Mesothelial cell of epicardium (in vitro differentiated cells): ENCODE data around the gene RXRA. TPM values are rescaled to one million over a fixed set of nuclear protein-coding genes. Genes with fewer than 3 reads are reported as not detected.
A peak's percentile ranks its signal among the peaks of the same experiment; 100 is the strongest.

Experiments
- DNase-seq, 2 experiments: peaks; one replicate each; pipeline ENCODE4 v3.0.0; 2021; ENCODE audit warnings: low spot score in 2 of 2; ENCODE audit not compliant: unreplicated experiment in 2 of 2
- H3K27ac Mint-ChIP-seq: 2 replicates; pipeline ENCODE4 v1.8.0; 2021; ENCODE audit warnings: mixed read lengths
- H3K27me3 Mint-ChIP-seq: 2 replicates; pipeline ENCODE4 v1.8.0; 2021; ENCODE audit warnings: low read depth, mixed read lengths
- H3K36me3 Mint-ChIP-seq: 2 replicates; pipeline ENCODE4 v1.8.0; 2021; ENCODE audit warnings: mixed read lengths
- H3K4me1 Mint-ChIP-seq: 2 replicates; pipeline ENCODE4 v1.8.0; 2021; ENCODE audit warnings: mixed read lengths
- H3K4me3 Mint-ChIP-seq: 2 replicates; pipeline ENCODE4 v1.8.0; 2021; ENCODE audit warnings: mild to moderate bottlenecking, moderate library complexity, mixed read lengths
- H3K9me3 Mint-ChIP-seq: 2 replicates; pipeline ENCODE4 v1.8.0; 2021; ENCODE audit warnings: mixed read lengths
- total RNA-seq: library from RNA; stranded (reverse); gene quantifications from 3 replicates; pipeline ENCODE4 v1.2.1, GENCODE V29; 2021
- TF ChIP-seq, protein P1 (sequence below): fragments of 200-600 bp; sonication (generic); IDR thresholded peaks from one replicate; pipeline ENCODE4 v1.5.0; 2021; ENCODE audit warnings: antibody characterized with exemption; ENCODE audit not compliant: unreplicated experiment

The RXRA gene
- total RNA-seq, 1 donor from 2014 or later: 45.0 TPM

DNA sequence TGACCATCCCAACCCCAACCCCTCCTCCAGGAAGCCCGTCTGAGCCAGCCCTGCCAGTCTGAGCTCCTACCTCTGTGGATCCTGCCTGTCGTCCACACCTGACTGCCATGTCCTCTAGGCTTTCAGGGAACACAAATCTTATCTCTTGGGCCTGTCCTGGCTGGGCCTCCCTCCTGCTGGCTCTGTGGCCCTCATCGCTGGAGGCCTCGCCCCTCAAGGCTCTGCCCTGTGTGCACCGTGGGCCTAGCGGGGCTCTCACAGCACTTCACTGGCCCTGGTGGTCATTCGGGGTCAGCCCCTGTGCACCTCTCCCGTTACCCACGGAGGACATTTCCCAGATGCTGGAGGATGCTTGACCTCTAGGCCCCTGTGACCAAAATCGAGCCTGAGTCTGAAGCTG is 133.3 kb downstream of the RXRA start:
- Mint-ChIP-seq H3K27ac (no peak overlapping the region), H3K27me3 (no peaks in the 10 kb centered on the region), H3K9me3 (no peaks in the 10 kb centered on the region), H3K4me1 (peaks cover 28% of the 10 kb centered on the region), H3K4me3 (no peak overlapping the region), H3K36me3 (no peaks in the 10 kb centered on the region)
- DNase-seq: no peak
- TF ChIP-seq, protein P1, sequence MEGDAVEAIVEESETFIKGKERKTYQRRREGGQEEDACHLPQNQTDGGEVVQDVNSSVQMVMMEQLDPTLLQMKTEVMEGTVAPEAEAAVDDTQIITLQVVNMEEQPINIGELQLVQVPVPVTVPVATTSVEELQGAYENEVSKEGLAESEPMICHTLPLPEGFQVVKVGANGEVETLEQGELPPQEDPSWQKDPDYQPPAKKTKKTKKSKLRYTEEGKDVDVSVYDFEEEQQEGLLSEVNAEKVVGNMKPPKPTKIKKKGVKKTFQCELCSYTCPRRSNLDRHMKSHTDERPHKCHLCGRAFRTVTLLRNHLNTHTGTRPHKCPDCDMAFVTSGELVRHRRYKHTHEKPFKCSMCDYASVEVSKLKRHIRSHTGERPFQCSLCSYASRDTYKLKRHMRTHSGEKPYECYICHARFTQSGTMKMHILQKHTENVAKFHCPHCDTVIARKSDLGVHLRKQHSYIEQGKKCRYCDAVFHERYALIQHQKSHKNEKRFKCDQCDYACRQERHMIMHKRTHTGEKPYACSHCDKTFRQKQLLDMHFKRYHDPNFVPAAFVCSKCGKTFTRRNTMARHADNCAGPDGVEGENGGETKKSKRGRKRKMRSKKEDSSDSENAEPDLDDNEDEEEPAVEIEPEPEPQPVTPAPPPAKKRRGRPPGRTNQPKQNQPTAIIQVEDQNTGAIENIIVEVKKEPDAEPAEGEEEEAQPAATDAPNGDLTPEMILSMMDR: no peak

- no peak overlapping the region for H3K4me3 Mint-ChIP-seq
- H3K36me3 Mint-ChIP-seq: no peaks in the 10 kb centered on the region
- no peaks in the 10 kb centered on the region for H3K9me3 Mint-ChIP-seq
- TF ChIP-seq, protein P1: no peak
- H3K4me1 Mint-ChIP-seq: peaks cover 24% of the 10 kb centered on the region
- H3K27me3 Mint-ChIP-seq: no peaks in the 10 kb centered on the region
- H3K27ac Mint-ChIP-seq: no peak overlapping the region
- no peak for DNase-seq
These were observed 134.0 kb downstream of the RXRA start for GRCh38 chr9:134460206-134460605.

DNA sequence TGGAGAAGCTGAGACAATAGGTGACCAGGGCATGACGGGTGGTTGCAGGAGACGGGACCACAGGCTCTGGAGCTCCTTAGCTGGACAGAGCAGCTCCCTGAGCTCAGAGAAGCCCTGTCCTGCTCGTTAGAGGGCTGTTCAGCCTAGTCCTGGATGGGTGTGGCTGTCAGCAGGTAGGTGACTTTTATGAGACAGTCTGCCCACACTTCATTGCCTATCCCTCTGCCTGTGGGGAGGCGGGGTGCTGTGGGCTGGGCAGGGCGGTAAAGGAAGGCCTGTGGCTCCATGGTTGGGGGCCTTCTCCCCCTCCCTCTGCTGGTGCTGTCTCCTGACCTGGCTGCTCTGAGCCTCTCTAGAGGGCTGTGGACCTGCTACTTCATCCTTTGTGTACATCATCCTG is 134.6 kb downstream of the RXRA start:
- H3K4me3 Mint-ChIP-seq: no peak overlapping the region
- TF ChIP-seq, protein P1: no peak
- no peaks in the 10 kb centered on the region for H3K9me3 Mint-ChIP-seq
- H3K27me3 Mint-ChIP-seq: no peaks in the 10 kb centered on the region
- H3K4me1 Mint-ChIP-seq: peaks cover 21% of the 10 kb centered on the region
- no peak overlapping the region for H3K27ac Mint-ChIP-seq
- no peak for DNase-seq
- no peaks in the 10 kb centered on the region for H3K36me3 Mint-ChIP-seq

DNA sequence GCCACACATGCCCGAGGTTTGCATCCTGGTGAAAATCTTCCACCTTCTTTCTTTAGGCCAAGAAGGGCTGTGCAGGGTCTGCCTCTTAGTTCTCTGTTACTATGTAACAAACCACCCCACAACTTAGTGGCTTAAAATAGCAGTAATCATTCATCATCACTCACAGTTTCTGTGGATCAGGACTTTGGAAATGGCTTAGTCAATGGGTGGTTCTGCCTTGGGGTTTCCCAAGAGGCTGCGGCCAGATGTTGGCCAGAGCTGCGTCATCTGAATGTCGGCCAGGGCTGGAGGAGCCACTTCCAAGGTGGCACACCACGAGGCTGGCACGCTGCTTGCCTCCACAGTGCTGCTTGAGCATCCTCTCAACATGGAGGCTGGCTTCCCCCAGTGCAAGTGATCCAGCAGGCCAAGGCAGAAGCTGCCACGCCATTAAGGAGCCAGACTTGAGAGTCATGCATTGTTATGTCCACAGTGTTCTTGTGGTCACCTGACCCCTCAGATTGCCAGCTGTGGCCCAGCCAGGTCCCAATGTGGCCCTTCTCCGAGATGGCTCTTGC is 135.2 kb downstream of the RXRA start:
- TF ChIP-seq, protein P1: no peak
- no peak overlapping the region for H3K27ac Mint-ChIP-seq
- no peaks in the 10 kb centered on the region for H3K36me3 Mint-ChIP-seq
- H3K4me3 Mint-ChIP-seq: no peak overlapping the region
- H3K4me1 Mint-ChIP-seq: peaks cover 15% of the 10 kb centered on the region
- H3K27me3 Mint-ChIP-seq: no peaks in the 10 kb centered on the region
- H3K9me3 Mint-ChIP-seq: no peaks in the 10 kb centered on the region
- DNase-seq: no peak

DNA sequence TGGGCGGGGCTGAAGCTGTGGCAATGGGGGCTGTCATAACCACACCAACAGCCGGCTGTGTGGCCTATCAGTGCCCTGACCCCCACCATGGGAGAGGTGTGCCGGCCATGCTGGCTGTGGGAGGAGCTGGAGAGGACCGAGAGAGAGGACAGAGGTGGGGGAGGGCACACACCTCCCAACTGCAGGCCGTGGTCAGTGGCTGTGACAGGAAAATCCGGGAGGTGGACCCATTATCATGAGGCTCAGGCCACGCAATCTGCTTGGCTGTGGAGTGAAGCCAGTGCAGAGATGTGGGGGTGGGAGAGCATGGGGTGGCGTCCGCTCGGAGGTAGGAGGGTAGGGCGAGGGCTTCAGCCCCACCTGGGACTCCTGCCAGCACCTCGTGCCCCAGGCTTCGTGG is 136.1 kb downstream of the RXRA start:
- no peaks in the 10 kb centered on the region for H3K27me3 Mint-ChIP-seq
- TF ChIP-seq, protein P1: no peak
- H3K9me3 Mint-ChIP-seq: no peaks in the 10 kb centered on the region
- H3K4me3 Mint-ChIP-seq: no peak overlapping the region
- peaks cover 13% of the 10 kb centered on the region for H3K4me1 Mint-ChIP-seq
- H3K27ac Mint-ChIP-seq: peak overlapping the region; percentile 24
- no peaks in the 10 kb centered on the region for H3K36me3 Mint-ChIP-seq
- no peak for DNase-seq

DNA sequence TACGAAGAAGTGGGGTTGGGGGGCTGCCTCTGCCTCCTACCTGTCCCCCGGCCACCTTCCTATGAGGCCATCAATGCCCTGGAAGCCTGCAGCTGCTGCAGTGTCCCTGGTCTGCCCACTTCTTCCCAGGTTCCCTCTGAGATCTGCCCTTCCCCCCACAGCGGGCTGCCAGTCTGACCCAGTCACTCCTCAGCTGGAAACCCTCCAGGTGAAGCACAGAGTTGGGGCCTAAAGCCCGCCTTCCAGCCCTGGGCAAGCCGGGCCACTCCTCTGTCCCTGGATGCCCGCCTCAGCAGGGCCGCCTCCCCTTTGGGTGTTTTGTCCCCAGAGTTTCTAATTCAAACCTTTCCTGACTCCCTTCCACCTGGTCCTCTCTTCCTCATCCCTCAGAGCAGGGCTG is 137.0 kb downstream of the RXRA start:
- H3K36me3 Mint-ChIP-seq: no peaks in the 10 kb centered on the region
- no peak overlapping the region for H3K4me3 Mint-ChIP-seq
- H3K9me3 Mint-ChIP-seq: no peaks in the 10 kb centered on the region
- H3K27me3 Mint-ChIP-seq: no peaks in the 10 kb centered on the region
- peaks cover 9% of the 10 kb centered on the region for H3K4me1 Mint-ChIP-seq
- TF ChIP-seq, protein P1: no peak
- H3K27ac Mint-ChIP-seq: no peak overlapping the region
- no peak for DNase-seq
